DMS53 (cell line): ENCODE measurements around the gene CCDC17.

Experiments
- DNase-seq: peaks from one replicate; lab custom pipeline; 2025; lab: John Stamatoyannopoulos, UW

Gene CCDC17

DNA sequence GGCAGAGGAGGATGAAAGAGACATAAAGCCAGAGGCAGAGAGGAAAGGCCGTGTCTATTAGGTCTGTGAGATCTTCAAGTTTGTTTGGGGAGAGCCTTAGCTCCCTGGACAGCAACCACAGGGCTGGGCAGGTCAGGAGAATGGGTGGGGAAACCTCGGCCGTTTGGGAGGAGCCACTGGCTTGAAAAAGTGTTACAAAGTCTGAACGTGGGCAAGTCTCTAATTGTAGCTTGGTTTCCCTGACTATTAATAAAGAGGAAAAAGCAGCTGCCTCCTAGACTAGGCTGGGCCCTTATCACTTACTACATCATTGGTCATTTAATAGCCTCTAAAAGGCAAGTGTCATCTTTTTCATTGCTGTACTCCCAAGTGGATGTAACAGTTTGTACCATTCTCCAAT is at the start of gene CCDC17:
Gene CCDC17, minus strand, starts transcription at position 83 of the 400 bp plus-strand sequence. CDS start 145 bp downstream, outside the sequence.
- DNase-seq, result no peak

GRCh38 chr1:45669859-45670655 is 46.2 kb upstream of the CCDC17 start:
- DNase-seq, result no peak

GRCh38 chr1:45669379-45669778 is 45.5 kb upstream of the CCDC17 start:
- DNase-seq, result no peak

DNA sequence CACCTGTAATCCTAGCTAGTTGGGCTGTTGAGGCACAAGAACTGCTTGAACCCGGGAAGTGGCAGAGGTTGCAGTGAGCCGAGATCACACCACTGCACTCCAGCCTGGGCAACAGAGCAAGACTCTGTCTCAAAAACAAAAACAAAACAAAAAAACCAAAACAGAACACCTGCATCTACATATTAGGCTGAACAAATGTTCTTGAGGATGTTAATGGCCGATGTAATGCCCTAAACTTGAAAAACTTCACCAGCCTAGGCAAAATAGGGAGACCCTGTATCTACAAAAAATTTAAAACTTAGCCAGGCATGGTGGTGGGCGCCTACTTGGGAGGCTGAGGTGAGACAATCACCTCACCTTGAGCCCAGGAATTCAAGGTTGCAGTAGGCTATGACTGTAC is 44.7 kb upstream of the CCDC17 start:
- no peak for DNase-seq

- DNase-seq, result no peak
Observed at GRCh38 chr1:45667321-45668111, 43.7 kb upstream of the CCDC17 start.

DNA sequence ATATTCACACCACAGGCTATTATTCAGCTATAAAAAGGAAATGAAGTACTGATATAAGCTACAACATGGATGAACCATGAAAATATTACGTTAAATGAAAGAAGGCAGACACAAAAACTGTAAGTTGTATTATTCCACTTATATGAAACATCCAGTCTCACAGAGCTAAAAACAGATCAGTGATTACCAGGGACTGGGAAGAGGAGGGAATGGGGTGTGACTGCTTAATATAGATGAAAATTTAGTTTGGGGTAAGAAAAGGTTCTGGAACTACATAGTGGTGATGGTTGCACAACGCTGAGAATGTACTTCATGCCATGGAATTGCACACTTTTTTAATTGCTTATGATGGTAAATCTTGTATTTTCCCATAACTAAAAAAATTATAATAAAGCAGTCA is 43.0 kb upstream of the CCDC17 start:
- no peak for DNase-seq

DNA sequence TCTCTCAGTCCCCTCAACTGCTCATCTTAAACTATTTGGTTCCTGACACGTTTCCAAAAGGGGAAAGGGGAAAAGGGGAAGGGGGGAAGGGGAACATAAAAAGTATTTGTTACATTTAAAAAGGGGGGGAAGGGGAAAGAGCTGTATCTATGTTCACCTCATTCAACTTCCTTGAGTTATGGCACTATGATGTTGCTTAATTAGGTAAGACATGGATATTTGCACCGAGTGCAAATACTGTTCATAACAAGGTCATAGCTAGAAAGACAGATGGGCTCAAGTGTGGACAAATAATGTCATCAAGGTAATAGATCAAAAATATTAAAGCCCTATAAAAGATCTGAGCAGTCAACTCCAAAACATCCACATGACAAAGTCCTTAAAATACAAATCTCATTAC is 36.5 kb upstream of the CCDC17 start:
- DNase-seq, result no peak

GRCh38 chr1:45659222-45659621 is 35.4 kb upstream of the CCDC17 start:
- no peak for DNase-seq

DNA sequence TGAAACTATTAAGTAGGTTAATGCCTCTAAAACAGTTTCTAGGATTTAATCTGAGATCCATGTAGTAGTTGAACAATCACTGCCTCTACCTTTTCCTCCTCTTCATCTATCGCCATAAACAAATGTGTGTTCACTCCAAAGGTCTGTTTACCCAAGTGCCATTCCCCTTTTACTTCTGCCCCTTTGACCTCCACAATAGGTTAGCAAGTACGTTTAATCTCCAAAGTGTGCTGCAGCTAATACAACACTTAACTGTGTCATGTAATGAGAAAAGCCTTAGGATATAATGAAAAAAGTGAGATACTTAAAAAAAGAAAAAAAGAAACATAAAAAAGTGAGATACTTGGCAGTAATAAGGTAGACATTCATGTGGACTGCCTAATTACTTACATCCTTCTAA is 34.3 kb upstream of the CCDC17 start:
- no peak for DNase-seq

DNA sequence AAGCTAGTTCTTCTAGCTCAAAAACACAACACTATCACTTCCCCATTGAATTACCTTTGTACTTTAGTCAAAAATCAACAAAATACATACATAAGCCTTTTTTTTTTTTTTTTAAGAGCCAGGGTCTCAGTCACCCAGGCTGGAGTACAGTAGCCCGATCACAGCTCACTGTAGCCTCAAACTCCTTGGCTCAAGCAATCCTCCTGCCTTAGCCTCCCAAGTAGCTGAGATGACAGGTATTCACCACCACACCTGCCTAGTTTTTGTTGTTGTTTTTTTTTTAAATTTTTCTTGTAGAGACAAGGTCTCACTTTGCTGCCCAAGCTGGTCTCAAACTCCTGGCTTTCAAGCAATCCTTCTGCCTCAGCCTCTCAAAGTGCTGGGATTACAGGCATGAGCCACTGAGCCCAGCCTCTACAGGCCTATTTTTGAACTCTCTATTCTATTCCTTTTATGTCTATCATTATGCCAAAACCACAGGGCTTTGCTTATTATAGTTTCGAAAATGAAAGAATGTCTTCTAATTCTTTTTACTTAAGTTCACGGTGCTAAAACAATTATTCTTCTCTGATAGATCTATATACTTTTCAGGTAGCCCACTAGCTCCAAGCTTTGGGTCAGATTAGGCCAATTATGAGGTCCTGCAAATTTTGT is 32.8 kb upstream of the CCDC17 start:
- no peak for DNase-seq

DNA sequence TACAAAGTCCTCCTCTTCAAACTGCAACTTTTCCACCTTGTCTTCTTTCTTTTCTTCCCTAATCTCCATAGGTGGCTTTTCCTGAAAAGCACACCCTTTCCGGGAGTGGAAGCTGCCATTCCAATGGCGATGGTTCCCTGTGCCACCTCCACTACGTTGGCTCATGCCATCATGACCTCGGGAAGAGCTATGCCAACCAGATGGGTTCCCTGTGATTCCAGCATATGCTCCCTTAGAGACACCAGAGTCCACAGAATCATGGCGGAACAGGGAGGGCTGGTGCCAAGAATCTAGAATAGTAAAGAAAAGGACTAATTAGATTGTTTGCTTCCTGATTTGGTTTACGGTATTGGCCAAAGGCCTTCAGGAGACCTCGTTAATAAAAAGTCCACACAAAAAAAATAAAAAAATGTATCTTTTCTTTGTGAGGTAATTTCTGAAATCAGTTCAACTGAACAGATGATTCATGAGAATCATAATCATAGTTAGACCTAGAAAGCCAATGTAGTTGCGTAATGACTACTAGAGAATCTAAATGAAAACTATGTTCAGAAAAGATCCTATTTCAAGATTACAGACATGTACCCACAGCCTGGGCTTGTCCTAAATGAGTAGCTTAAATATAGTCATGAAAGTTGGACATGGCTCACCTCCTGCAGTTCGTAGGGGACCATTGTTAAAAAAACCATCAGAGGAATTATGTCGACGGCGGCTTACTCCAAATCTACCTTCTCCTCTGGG is 30.9 kb upstream of the CCDC17 start:
- no peak for DNase-seq

GRCh38 chr1:45647248-45648021 is 23.6 kb upstream of the CCDC17 start:
- no peak for DNase-seq

DNA sequence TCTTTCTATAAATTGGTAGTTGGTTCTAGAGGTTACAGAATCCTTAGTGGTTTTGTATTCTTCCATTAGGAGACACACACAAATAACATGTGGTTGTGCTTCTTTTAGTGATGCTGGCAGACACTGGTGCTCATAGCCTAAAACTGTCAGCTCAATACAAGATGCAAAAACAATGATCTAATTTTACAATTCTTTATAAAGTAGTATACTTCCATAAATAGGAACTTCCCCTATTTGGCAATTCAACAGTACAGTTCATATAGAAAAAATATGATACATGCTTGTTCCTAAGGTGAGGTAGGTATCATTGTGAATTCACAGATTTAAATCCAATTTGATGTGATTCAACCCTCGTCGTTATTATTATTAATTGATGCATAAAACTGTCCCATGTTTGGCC is 20.8 kb upstream of the CCDC17 start:
- no peak for DNase-seq

DNA sequence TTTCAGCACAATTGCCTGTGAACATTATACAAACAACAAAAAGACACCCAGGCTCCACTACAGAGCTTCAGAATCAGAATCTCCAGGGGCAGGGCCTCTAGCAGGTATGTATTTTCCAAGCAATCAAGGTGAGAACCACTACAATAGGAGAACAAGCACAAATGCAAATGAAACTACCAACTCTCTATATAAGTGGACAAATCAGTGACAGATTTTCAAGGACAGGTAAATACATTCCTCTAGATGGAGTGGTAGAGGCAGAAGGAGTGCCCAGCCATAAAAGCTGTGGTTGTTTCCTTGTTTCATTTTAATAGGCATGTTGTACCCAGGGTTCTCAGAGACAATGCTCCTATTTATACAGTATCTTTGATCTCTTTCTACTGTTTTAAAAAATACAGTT is 20.1 kb upstream of the CCDC17 start:
- peak; percentile 53 for DNase-seq

- no peak for DNase-seq
Observed at GRCh38 chr1:45643321-45643720, 19.5 kb upstream of the CCDC17 start.

- DNase-seq, result no peak
Observed at GRCh38 chr1:45640293-45640692, 16.4 kb upstream of the CCDC17 start.

DNA sequence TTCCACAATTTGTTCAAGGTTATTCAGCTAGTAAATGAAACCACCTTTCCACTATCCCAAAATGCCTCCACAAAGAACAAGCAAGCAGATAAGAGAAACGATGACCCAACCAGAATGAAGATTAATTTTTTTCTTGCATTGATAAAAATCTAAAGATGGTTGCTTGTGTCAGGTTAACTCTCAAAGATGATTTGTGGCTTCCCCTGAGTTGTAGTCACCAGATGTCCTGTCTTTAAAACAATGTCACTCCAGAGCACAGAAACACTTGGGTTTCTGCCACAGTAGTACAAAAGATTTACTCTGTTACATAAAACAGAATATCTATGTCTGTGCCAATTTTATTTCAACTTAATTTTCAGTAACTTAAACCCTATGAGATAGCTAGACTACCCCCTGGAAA is 11.4 kb upstream of the CCDC17 start:
- DNase-seq, result no peak

GRCh38 chr1:45630429-45630828 is 6.6 kb upstream of the CCDC17 start:
- no peak for DNase-seq

GRCh38 chr1:45629035-45629434 is 5.2 kb upstream of the CCDC17 start:
- DNase-seq, result no peak

DNA sequence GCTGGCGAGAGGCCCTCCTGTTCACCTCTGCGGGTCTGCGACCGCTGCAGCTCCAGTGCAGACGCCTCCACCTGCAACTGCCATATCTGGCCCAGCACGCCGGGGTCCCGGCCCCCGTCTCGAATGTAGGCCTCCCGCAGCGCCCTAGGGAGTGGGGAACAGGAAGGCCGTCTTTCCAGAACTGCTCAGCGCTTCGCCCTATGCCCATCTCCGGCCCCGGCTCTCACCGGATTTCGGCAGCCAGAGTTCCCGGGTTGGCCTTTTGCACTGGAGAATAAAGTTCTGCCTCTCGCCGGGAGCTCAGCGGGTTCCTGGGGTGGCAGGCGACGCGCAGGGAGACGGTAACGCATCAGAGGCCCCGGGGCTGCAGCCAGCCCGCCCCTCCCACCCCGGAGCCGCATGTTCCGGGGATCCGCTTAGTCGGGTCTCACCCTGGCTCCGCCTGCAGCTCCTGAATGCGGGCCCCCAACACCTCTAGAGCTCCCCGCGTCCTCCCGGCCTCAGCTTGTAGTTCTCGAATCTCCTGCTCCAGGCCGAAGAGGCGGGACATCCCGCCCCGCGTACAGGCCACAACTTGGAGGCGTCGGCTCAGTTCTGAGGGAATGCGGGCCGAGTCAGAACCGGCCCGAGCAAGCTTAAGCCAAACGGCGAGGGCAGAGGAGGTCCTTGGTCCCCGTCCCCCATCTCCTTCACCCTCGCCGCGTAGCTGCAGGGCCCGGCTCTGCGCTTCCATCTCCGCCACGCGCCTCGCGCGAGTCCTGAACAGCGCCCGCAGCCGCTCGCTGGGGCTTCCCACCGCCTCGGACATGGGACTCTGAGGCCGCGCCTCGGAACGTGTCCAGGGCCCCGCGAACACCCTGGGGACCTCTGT is 1.1 kb downstream of the CCDC17 start:
- DNase-seq, result no peak
